Breast epithelium (tissue), 4 donors: ENCODE results near the gene CFAP45. TPM values are rescaled to one million over a fixed set of nuclear protein-coding genes. Genes with fewer than 3 reads are reported as not detected.
A peak's percentile ranks its signal among the peaks of the same experiment; 100 is the strongest.

ENCODE experiments used
- DNase-seq, 2 donors: peaks; one replicate each; pipeline ENCODE4 v3.0.0-alpha.2; 2019; ENCODE audit warnings: low spot score in 2 of 2
- H3K27ac ChIP-seq, 2 donors: fragments of 200-600 bp; sonication (generic) in 1 of 2; one replicate each; pipeline ENCODE4 v1.5.1; 2016 to 2019; ENCODE audit warnings: mild to moderate bottlenecking in 1 of 2
- H3K27me3 ChIP-seq, 2 donors: fragments of 200-600 bp; sonication (generic) in 1 of 2; one replicate each; pipeline versions ENCODE4 v1.5.1 to v1.6.0; 2017 to 2019; ENCODE audit warnings: control low read depth in 1 of 2, mild to moderate bottlenecking in 1 of 2
- H3K36me3 ChIP-seq: fragments of 200-600 bp; one replicate; pipeline ENCODE4 v1.5.1; 2019
- H3K4me1 ChIP-seq, 2 donors: fragments of 200-600 bp; sonication (generic); one replicate each; pipeline ENCODE4 v1.5.1; 2016 to 2019; ENCODE audit warnings: control low read depth in 1 of 2
- H3K4me3 ChIP-seq, 3 donors: fragments of 200-600 bp; sonication (generic); 1 replicate in 2 of 3; 2 replicates in 1 of 3; pipeline ENCODE4 v1.5.1; 2016 to 2019; ENCODE audit warnings: mild to moderate bottlenecking in 3 of 3, moderate library complexity in 2 of 3
- H3K9me3 ChIP-seq, 2 donors: fragments of 200-600 bp; sonication (generic) in 1 of 2; one replicate each; pipeline ENCODE4 v1.5.1; 2016 to 2019; ENCODE audit warnings: control low read depth in 1 of 2
- CTCF ChIP-seq, 3 donors: fragments of 450-650 bp; IDR thresholded peaks; one replicate each; pipeline ENCODE4 v1.5.1; 2016 to 2017; ENCODE audit warnings: antibody characterized with exemption in 3 of 3, mild to moderate bottlenecking in 3 of 3, moderate library complexity in 3 of 3
- POLR2A ChIP-seq: fragments of 450-650 bp; IDR thresholded peaks from one replicate; pipeline ENCODE4 v1.6.1; 2016; ENCODE audit warnings: antibody characterized with exemption, mild to moderate bottlenecking, moderate library complexity
- POLR2AphosphoS5 ChIP-seq, 3 donors: sonication (generic); formaldehyde crosslinking; IDR thresholded peaks; one replicate each; pipeline ENCODE4 v1.6.1; 2017; ENCODE audit warnings: antibody characterized with exemption in 3 of 3
- intact Hi-C: fragments of 100-400 bp; cut with DNase I; formaldehyde crosslinking; loops from one replicate; pipeline ENCODE4 v1.15.1; 2023; ENCODE audit warnings: low total_unique reads
- total RNA-seq, 3 donors: library from RNA; depleted of rRNA; stranded (reverse); fragments of >200 nt; gene quantifications; one replicate each; pipeline ENCODE4 v1.1.0, GENCODE V29; 2016

Gene CFAP45
- total RNA-seq, 3 donors from 2014 or later, result 0.80 to 2.6 (median 2.6) TPM

- H3K27me3 ChIP-seq, result no peaks in the 10 kb centered on the region
- H3K36me3 ChIP-seq, result no peaks in the 10 kb centered on the region
- H3K27ac ChIP-seq, result no peak overlapping the region
- H3K4me1 ChIP-seq, result peaks cover 2 to 15% of the 10 kb centered on the region in 2 donors
- no peak for DNase-seq
- TF ChIP-seq CTCF (IDR thresholded peaks at IDR 0.05) (no peak), POLR2AphosphoS5 (IDR thresholded peaks at IDR 0.05) (no peak), POLR2A (no peak)
- intact Hi-C loops, result no loop called here
- no peak overlapping the region for H3K4me3 ChIP-seq
- H3K9me3 ChIP-seq, result no peaks in the 10 kb centered on the region
Measured at GRCh38 chr1:159869607-159870006, 30.4 kb downstream of the CFAP45 start.

GRCh38 chr1:159869173-159869572 lies 30.8 kb downstream of the CFAP45 start:
- no peaks in the 10 kb centered on the region for H3K36me3 ChIP-seq
- H3K9me3 ChIP-seq, result no peaks in the 10 kb centered on the region
- intact Hi-C loops, result no loop called here
- H3K27ac ChIP-seq, result peak overlapping the region in 1 of 2 donors; percentile 71
- H3K27me3 ChIP-seq, result no peaks in the 10 kb centered on the region
- TF ChIP-seq POLR2A (no peak), POLR2AphosphoS5 (IDR thresholded peaks at IDR 0.05) (no peak), CTCF (IDR thresholded peaks at IDR 0.05) (no peak)
- DNase-seq, result no peak
- H3K4me1 ChIP-seq, result peaks cover 2 to 15% of the 10 kb centered on the region in 2 donors
- no peak overlapping the region for H3K4me3 ChIP-seq

GRCh38 chr1:159868766-159869165 lies 31.2 kb downstream of the CFAP45 start:
- no peak for DNase-seq
- H3K4me3 ChIP-seq, result no peak overlapping the region
- no peaks in the 10 kb centered on the region for H3K27me3 ChIP-seq
- H3K4me1 ChIP-seq, result peaks cover 2 to 15% of the 10 kb centered on the region in 2 donors
- H3K9me3 ChIP-seq, result no peaks in the 10 kb centered on the region
- H3K36me3 ChIP-seq, result no peaks in the 10 kb centered on the region
- peak overlapping the region in 1 of 2 donors; percentile 71 for H3K27ac ChIP-seq
- intact Hi-C loops, result no loop called here
- TF ChIP-seq POLR2AphosphoS5 (IDR thresholded peaks at IDR 0.05) (no peak), CTCF (IDR thresholded peaks at IDR 0.05) (no peak), POLR2A (no peak)

GRCh38 chr1:159867664-159868026 lies 32.3 kb downstream of the CFAP45 start:
- no peak for TF ChIP-seq POLR2A
- TF ChIP-seq CTCF (IDR thresholded peaks at IDR 0.05), result no peak
- TF ChIP-seq POLR2AphosphoS5 (IDR thresholded peaks at IDR 0.05), result no peak
- peak; percentile 62 to 70 for DNase-seq
- intact Hi-C loops, result no loop called here
- Histone ChIP-seq H3K36me3 (no peaks in the 10 kb centered on the region), H3K4me3 (no peak overlapping the region), H3K9me3 (no peaks in the 10 kb centered on the region), H3K27me3 (no peaks in the 10 kb centered on the region), H3K27ac (peak overlapping the region; percentile 71 to 88), H3K4me1 (peaks cover 2 to 15% of the 10 kb centered on the region in 2 donors)

GRCh38 chr1:159866905-159867663 lies 32.9 kb downstream of the CFAP45 start:
- no peaks in the 10 kb centered on the region for H3K36me3 ChIP-seq
- intact Hi-C loops, result no loop called here
- TF ChIP-seq POLR2AphosphoS5 (IDR thresholded peaks at IDR 0.05) (no peak), POLR2A (no peak), CTCF (IDR thresholded peaks at IDR 0.05) (no peak)
- H3K9me3 ChIP-seq, result no peaks in the 10 kb centered on the region
- H3K4me3 ChIP-seq, result no peak overlapping the region
- peaks cover 2 to 15% of the 10 kb centered on the region in 2 donors for H3K4me1 ChIP-seq
- H3K27me3 ChIP-seq, result no peaks in the 10 kb centered on the region
- peak overlapping the region; percentile 71 to 88 for H3K27ac ChIP-seq
- no peak for DNase-seq
